GM12874 (cell line): Measurements from ENCODE around the gene DIS3L2.

Experiments used
- CTCF ChIP-seq: IDR thresholded peaks from 2 replicates; pipeline ENCODE4 v1.5.1; 2011; ENCODE audit warnings: low read depth, mild to moderate bottlenecking, control low read depth, low read length, moderate library complexity; ENCODE audit not compliant: insufficient read depth

The DIS3L2 gene

GRCh38 chr2:232369126-232369951 is 407.8 kb downstream of the DIS3L2 start:
- TF ChIP-seq CTCF: no peak

- TF ChIP-seq CTCF: no peak
These were observed 411.0 kb downstream of the DIS3L2 start for GRCh38 chr2:232372231-232373208.

- no peak for TF ChIP-seq CTCF
These were observed 412.8 kb downstream of the DIS3L2 start for GRCh38 chr2:232374356-232374755.

- no peak for TF ChIP-seq CTCF
These were observed 413.7 kb downstream of the DIS3L2 start for GRCh38 chr2:232375164-232375563.

- no peak for TF ChIP-seq CTCF
These were observed 414.7 kb downstream of the DIS3L2 start for GRCh38 chr2:232376260-232376659.

- no peak for TF ChIP-seq CTCF
These were observed 415.2 kb downstream of the DIS3L2 start for GRCh38 chr2:232376713-232377112.

GRCh38 chr2:232377319-232377718 is 415.8 kb downstream of the DIS3L2 start:
- TF ChIP-seq CTCF: no peak
